Tibial artery (tissue), 4 donors: Measurements from ENCODE around the gene RFX5.
"Not testable (repeated sequence)": the region's sequence is repeated elsewhere in the genome, so short reads cannot be mapped to it uniquely, and the experiment has no call there.

Experiments
- DNase-seq, 2 donors: peaks; one replicate each; pipeline ENCODE4 v3.0.0-alpha.2; 2019
- H3K27ac ChIP-seq, 2 donors: fragments of 200-600 bp; sonication (generic) in 1 of 2; 1 replicate in 1 of 2; 2 replicates in 1 of 2; pipeline ENCODE4 v1.5.1; 2018 to 2019; ENCODE audit warnings: mild to moderate bottlenecking in 1 of 2
- H3K27me3 ChIP-seq, 2 donors: fragments of 200-600 bp; sonication (generic) in 1 of 2; one replicate each; pipeline versions ENCODE4 v1.5.1 to v1.6.0; 2016 to 2019
- H3K36me3 ChIP-seq, 3 donors: fragments of 200-600 bp; sonication (generic) in 2 of 3; one replicate each; pipeline ENCODE4 v1.5.1; 2016 to 2019; ENCODE audit warnings: mild to moderate bottlenecking in 2 of 3
- H3K4me1 ChIP-seq, 4 donors: fragments of 200-600 bp; sonication (generic) in 2 of 4; 1 replicate in 3 of 4; 2 replicates in 1 of 4; pipeline ENCODE4 v1.5.1; 2016 to 2019
- H3K4me3 ChIP-seq, 2 donors: fragments of 200-600 bp; sonication (generic) in 1 of 2; 1 replicate in 1 of 2; 2 replicates in 1 of 2; pipeline ENCODE4 v1.5.1; 2018 to 2019; ENCODE audit warnings: mild to moderate bottlenecking in 2 of 2
- H3K9me3 ChIP-seq, 3 donors: fragments of 200-600 bp; sonication (generic) in 1 of 3; one replicate each; pipeline ENCODE4 v1.5.1; 2016 to 2019
- CTCF ChIP-seq, 2 experiments: fragments of 200-600 bp in 1 of 2; fragments of 450-650 bp in 1 of 2; IDR thresholded peaks; one replicate each; pipeline ENCODE4 v1.5.1; 2017 to 2019; ENCODE audit warnings: antibody characterized with exemption in 2 of 2, mild to moderate bottlenecking in 1 of 2, moderate library complexity in 1 of 2
- intact Hi-C: fragments of 100-400 bp; cut with DNase I; formaldehyde crosslinking; loops from one replicate; pipeline ENCODE4 v1.15.0; 2023; ENCODE audit warnings: low total_unique reads

RFX5 gene

DNA sequence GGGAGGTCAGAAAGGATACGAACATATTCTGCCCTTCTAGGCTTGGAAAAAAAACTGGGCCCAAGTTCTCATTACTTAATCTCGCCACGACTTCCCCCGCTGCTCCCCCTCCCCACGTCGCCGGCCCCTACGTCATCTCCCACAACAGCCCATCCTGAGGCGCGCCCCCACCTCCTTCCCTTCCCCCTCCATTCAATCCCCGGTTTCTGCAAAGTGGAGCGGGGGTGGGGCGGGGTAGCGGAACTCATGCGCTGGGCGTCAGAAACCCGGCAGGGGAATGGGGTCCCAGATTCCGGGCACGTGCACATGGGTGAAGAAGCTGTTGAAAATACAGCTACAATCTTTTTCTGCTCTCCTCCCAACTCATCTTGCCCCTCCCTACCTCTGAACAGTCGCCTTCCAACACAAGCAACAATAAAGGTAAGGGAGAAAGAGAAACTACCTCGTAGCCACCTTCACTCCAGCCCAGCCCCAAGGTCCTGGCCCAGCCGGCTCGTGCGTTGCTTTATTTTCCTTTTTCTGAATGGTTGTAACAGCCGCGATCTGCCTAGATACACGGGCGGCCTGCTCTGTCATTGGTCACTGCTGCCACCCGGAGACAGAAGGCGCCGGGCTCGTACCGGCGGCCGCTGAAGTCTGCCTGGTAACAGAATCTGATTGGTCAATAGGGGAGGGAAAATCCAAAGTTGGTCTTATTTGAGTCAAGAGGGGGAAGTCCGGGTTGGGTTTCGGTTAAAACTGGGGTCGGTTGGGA is at the start of gene RFX5:
Gene RFX5, minus strand, starts transcription at position 484 of the 754 bp plus-strand sequence. CDS start 932 bp downstream, outside the sequence.
- no peaks in the 10 kb centered on the region for H3K9me3 ChIP-seq
- no peaks in the 10 kb centered on the region for H3K27me3 ChIP-seq
- H3K27ac ChIP-seq: peak within 1 kb of the TSS; percentile 83 to 89
- DNase-seq: peak; percentile 97
- intact Hi-C loops: loop anchor here (10.0 kb wide), 2 partner anchors 48 to 152 kb away; partner anchors contain the start of genes PIP5K1A, PSMB4 and VPS72
- H3K4me1 ChIP-seq: peaks cover 3 to 18% (median 10%) of the 10 kb centered on the region in 4 donors
- peak within 1 kb of the TSS; percentile 68 to 77 for H3K4me3 ChIP-seq
- peaks cover 11 to 32% (median 31%) of the 10 kb centered on the region in 3 donors for H3K36me3 ChIP-seq
- no peak for TF ChIP-seq CTCF (IDR thresholded peaks at IDR 0.05)

DNA sequence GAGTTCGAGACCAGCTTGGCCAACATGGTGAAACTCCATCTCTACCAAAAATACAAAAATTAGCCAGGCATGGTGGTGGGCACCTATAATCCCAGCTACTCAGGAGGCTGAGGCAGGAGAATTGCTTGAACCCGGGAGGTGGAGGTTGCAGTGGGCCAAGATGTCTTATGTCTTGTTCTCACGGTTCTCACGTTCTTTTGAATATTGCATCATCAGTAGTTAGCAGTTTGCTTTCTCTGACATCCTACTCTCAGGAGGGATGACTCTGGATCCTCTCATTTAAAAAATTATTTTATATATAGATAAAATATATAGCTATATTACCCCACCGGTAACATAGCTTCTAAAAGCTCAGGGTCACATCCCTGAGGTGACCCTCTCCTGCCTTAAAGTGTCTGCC is 49.2 kb upstream of the RFX5 start:
- H3K27me3 ChIP-seq, DNase-seq, H3K4me3 ChIP-seq, H3K9me3 ChIP-seq, H3K27ac ChIP-seq: not testable (repeated sequence)
- Histone ChIP-seq H3K36me3 (peaks cover 6 to 10% (median 8%) of the 10 kb centered on the region in 3 donors), H3K4me1 (peaks cover 0 to 17% (median 13%) of the 10 kb centered on the region in 4 donors)
- intact Hi-C loops: loop anchor here (10.0 kb wide), 2 partner anchors 51 to 91 kb away; partner anchors contain the start of gene RFX5

GRCh38 chr1:151393583-151393982 is 46.5 kb upstream of the RFX5 start:
- TF ChIP-seq CTCF (IDR thresholded peaks at IDR 0.05): no peak
- intact Hi-C loops: loop anchor here (10.0 kb wide), 2 partner anchors 49 to 89 kb away; partner anchors contain the start of gene RFX5
- Histone ChIP-seq H3K27me3 (no peaks in the 10 kb centered on the region), H3K9me3 (no peaks in the 10 kb centered on the region), H3K4me3 (no peak overlapping the region), H3K36me3 (no peaks in the 10 kb centered on the region), H3K27ac (no peak overlapping the region), H3K4me1 (no peaks in the 10 kb centered on the region)
- DNase-seq: no peak

GRCh38 chr1:151391079-151391563 is 44.1 kb upstream of the RFX5 start:
- no peak overlapping the region for H3K4me3 ChIP-seq
- TF ChIP-seq CTCF (IDR thresholded peaks at IDR 0.05): no peak
- H3K4me1 ChIP-seq: no peaks in the 10 kb centered on the region
- intact Hi-C loops: loop anchor here (10.0 kb wide), 2 partner anchors 46 to 86 kb away; partner anchors contain the start of gene RFX5
- no peaks in the 10 kb centered on the region for H3K27me3 ChIP-seq
- no peak overlapping the region for H3K27ac ChIP-seq
- DNase-seq: no peak
- no peaks in the 10 kb centered on the region for H3K36me3 ChIP-seq
- no peaks in the 10 kb centered on the region for H3K9me3 ChIP-seq

- H3K36me3 ChIP-seq, H3K4me3 ChIP-seq, H3K4me1 ChIP-seq, H3K27me3 ChIP-seq, DNase-seq, H3K9me3 ChIP-seq, H3K27ac ChIP-seq: not testable (repeated sequence)
- intact Hi-C loops: loop anchor here (10.0 kb wide), 2 partner anchors 46 to 86 kb away; partner anchors contain the start of gene RFX5
These were observed 43.4 kb upstream of the RFX5 start for GRCh38 chr1:151390221-151391078.

GRCh38 chr1:151386002-151386401 is 39.0 kb upstream of the RFX5 start:
- H3K4me1 ChIP-seq: no peaks in the 10 kb centered on the region
- no peaks in the 10 kb centered on the region for H3K27me3 ChIP-seq
- no peak for DNase-seq
- no peak overlapping the region for H3K4me3 ChIP-seq
- no peak for TF ChIP-seq CTCF (IDR thresholded peaks at IDR 0.05)
- no peak overlapping the region for H3K27ac ChIP-seq
- intact Hi-C loops: no loop called here
- no peaks in the 10 kb centered on the region for H3K36me3 ChIP-seq
- no peaks in the 10 kb centered on the region for H3K9me3 ChIP-seq
